ENCODE measurements around the gene PDE3B. TPM values are rescaled to one million over a fixed set of nuclear protein-coding genes. Genes with fewer than 3 reads are reported as not detected.

The PDE3B gene
- total RNA-seq, 1 experiment from 2014 or later = 6.7 TPM

DNA sequence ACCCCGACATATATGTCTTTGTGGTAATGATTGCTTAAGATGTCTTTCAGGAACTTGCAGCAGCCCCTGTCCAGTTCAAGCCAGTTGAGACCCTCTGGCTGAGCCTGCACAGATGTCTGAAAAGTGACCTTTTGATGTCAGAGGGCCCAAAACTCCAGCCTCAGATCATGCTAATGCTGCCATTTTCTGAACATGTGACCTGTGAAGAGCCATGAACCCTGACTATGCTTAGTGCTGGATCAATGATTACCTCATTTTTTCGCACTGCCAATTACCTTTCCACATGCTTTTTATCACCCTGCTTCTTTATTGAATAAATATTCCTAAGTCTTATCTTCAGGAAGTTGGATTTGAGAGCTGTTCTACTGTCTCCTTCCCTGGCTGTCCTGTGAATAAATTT is 255.3 kb downstream of the PDE3B start:
- CTCF ChIA-PET = interaction anchor here (1.7 kb wide), 1 partner anchor 10 kb away, joined by 11 read pairs; no protein-coding TSS in a partner anchor
- RAD21 ChIA-PET (ENCODE audit: low non-redundant PET in 1 of 2, low total read pairs in 2 of 2, uncharacterized antibody in 2 of 2, unreplicated experiment in 2 of 2) = no interaction called here
- Histone ChIP-seq H3K4me3 (replicated peaks in 1 of 2; ENCODE audit: low read depth in 1 of 2, low read length in 2 of 2) (no peak overlapping the region), H3K27me3 (ENCODE audit: insufficient read depth, low read length) (no peaks in the 10 kb centered on the region), H3K36me3 (ENCODE audit: control insufficient read depth in 1 of 2, insufficient read depth in 2 of 2, low read length in 2 of 2) (no peaks in the 10 kb centered on the region), H2AFZ (ENCODE audit: low read depth, low read length, poor library complexity, severe bottlenecking) (peak overlapping the region; percentile 29), H3K79me2 (ENCODE audit: insufficient read depth, low read length) (no peaks in the 10 kb centered on the region), H3K4me2 (ENCODE audit: low read length) (no peak overlapping the region), H3K9ac (ENCODE audit: low read length) (no peak overlapping the region), H3K27ac (ENCODE audit: low read depth, low read length) (no peak overlapping the region), H4K20me1 (ENCODE audit: insufficient read depth) (no peaks in the 10 kb centered on the region), H3K4me1 (ENCODE audit: control insufficient read depth in 1 of 2, insufficient read depth in 2 of 2, low read length in 2 of 2) (peaks cover 0 to 6% of the 10 kb centered on the region in 2 experiments; a peak in 2 of 4 replicates), H3K9me2 (ENCODE audit: insufficient read depth) (no peaks in the 10 kb centered on the region), H3K9me3 (ENCODE audit: control insufficient read depth in 1 of 2, insufficient read depth in 1 of 2, low read depth in 1 of 2, low read length in 2 of 2) (no peaks in the 10 kb centered on the region)
- ATAC-seq (no peak), DNase-seq (ENCODE audit: low read depth, low spot score) (no peak)
- POLR2A ChIA-PET = no interaction called here
- no TSS peak for BruUV-seq (replicated peaks)
- intact Hi-C loops (cut with micrococcal nuclease) = loop anchor here (10.0 kb wide), 1 partner anchor 254 kb away; the partner anchor contains the start of gene PDE3B
- TF ChIP-seq TCF7L2 (IDR thresholded peaks at IDR 0.05; ENCODE audit: borderline replicate concordance, extremely low read depth, insufficient read depth, insufficient read length) (no peak), POLR2A (IDR thresholded peaks at IDR 0.05; ENCODE audit: borderline replicate concordance, extremely low read depth, insufficient read depth, insufficient read length) (no peak), EGR1 (IDR thresholded peaks at IDR 0.05; ENCODE audit: low read depth) (no peak), JUND (IDR thresholded peaks at IDR 0.05) (no peak), SRF (IDR thresholded peaks at IDR 0.05; ENCODE audit: low read depth) (no peak), EZH2 (IDR thresholded peaks at IDR 0.05) (no peak), POLR2AphosphoS5 (IDR thresholded peaks at IDR 0.05; ENCODE audit: low read depth, low read length) (no peak), SP1 (IDR thresholded peaks at IDR 0.05; ENCODE audit: low read depth) (no peak), SIN3A (IDR thresholded peaks at IDR 0.05; ENCODE audit: low read depth) (no peak), ZNF274 (IDR thresholded peaks at IDR 0.05; ENCODE audit: low read depth, low read length) (no peak), YY1 (IDR thresholded peaks at IDR 0.05; ENCODE audit: extremely low read depth, insufficient replicate concordance, low read depth, low read length) (no peak), CBX3 (IDR thresholded peaks at IDR 0.05; ENCODE audit: low read depth) (no peak), ZFX (IDR thresholded peaks at IDR 0.05) (no peak)
- TF ChIP-seq, protein P1, sequence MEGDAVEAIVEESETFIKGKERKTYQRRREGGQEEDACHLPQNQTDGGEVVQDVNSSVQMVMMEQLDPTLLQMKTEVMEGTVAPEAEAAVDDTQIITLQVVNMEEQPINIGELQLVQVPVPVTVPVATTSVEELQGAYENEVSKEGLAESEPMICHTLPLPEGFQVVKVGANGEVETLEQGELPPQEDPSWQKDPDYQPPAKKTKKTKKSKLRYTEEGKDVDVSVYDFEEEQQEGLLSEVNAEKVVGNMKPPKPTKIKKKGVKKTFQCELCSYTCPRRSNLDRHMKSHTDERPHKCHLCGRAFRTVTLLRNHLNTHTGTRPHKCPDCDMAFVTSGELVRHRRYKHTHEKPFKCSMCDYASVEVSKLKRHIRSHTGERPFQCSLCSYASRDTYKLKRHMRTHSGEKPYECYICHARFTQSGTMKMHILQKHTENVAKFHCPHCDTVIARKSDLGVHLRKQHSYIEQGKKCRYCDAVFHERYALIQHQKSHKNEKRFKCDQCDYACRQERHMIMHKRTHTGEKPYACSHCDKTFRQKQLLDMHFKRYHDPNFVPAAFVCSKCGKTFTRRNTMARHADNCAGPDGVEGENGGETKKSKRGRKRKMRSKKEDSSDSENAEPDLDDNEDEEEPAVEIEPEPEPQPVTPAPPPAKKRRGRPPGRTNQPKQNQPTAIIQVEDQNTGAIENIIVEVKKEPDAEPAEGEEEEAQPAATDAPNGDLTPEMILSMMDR (IDR thresholded peaks at IDR 0.05 in 2 of 3, conservative IDR thresholded peaks at IDR 0.05 in 1 of 3; ENCODE audit: borderline replicate concordance in 1 of 3, insufficient read depth in 1 of 3, low read depth in 2 of 3, low read length in 2 of 3) = no peak
- TF ChIP-seq, protein P2, sequence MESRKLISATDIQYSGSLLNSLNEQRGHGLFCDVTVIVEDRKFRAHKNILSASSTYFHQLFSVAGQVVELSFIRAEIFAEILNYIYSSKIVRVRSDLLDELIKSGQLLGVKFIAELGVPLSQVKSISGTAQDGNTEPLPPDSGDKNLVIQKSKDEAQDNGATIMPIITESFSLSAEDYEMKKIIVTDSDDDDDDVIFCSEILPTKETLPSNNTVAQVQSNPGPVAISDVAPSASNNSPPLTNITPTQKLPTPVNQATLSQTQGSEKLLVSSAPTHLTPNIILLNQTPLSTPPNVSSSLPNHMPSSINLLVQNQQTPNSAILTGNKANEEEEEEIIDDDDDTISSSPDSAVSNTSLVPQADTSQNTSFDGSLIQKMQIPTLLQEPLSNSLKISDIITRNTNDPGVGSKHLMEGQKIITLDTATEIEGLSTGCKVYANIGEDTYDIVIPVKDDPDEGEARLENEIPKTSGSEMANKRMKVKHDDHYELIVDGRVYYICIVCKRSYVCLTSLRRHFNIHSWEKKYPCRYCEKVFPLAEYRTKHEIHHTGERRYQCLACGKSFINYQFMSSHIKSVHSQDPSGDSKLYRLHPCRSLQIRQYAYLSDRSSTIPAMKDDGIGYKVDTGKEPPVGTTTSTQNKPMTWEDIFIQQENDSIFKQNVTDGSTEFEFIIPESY (IDR thresholded peaks at IDR 0.05; ENCODE audit: extremely low read depth, insufficient replicate concordance, low read length) = no peak
